Measurements from ENCODE around the gene CPB1.

Gene CPB1

GRCh38 chr3:148903941-148904340 is 76.3 kb downstream of the CPB1 start:
- Histone ChIP-seq H3K79me2 (ENCODE audit: control insufficient read depth, low read length) (no peaks in the 10 kb centered on the region), H4K20me1 (ENCODE audit: control insufficient read depth, insufficient read depth, low read depth, low read length) (no peaks in the 10 kb centered on the region), H3K4me1 (ENCODE audit: control insufficient read depth, low read length) (no peaks in the 10 kb centered on the region), H3K9me2 (replicated peaks; ENCODE audit: control insufficient read depth, low read length) (no peaks in the 10 kb centered on the region), H3K27ac (ENCODE audit: low read depth, low read length) (no peak overlapping the region), H3F3A (ENCODE audit: control insufficient read depth, insufficient read depth) (no peaks in the 10 kb centered on the region), H3K27me3 (ENCODE audit: control insufficient read depth, low read length) (peaks cover 3% of the 10 kb centered on the region; the same call in 1 of the 2 replicates), H3K4me3 (ENCODE audit: low read length) (no peak overlapping the region), H3K9me3 (ENCODE audit: control insufficient read depth, insufficient read depth, low read length) (no peaks in the 10 kb centered on the region), H3K36me3 (ENCODE audit: control insufficient read depth, low read length) (no peaks in the 10 kb centered on the region), H3K4me2 (ENCODE audit: low read length) (no peak overlapping the region)
- no peak for TF ChIP-seq CTCF (IDR thresholded peaks at IDR 0.05; ENCODE audit: low read depth, low read length, poor library complexity, severe bottlenecking)
- no peak for TF ChIP-seq EZH2phosphoT487 (IDR thresholded peaks at IDR 0.05; ENCODE audit: borderline replicate concordance, low read length)

GRCh38 chr3:148906667-148907066 is 79.1 kb downstream of the CPB1 start:
- H3K9me3 ChIP-seq (ENCODE audit: control insufficient read depth, insufficient read depth, low read length) = no peaks in the 10 kb centered on the region
- H3K79me2 ChIP-seq (ENCODE audit: control insufficient read depth, low read length) = no peaks in the 10 kb centered on the region
- no peaks in the 10 kb centered on the region for H3K4me1 ChIP-seq (ENCODE audit: control insufficient read depth, low read length)
- TF ChIP-seq CTCF (IDR thresholded peaks at IDR 0.05; ENCODE audit: low read depth, low read length, poor library complexity, severe bottlenecking) (no peak), EZH2phosphoT487 (IDR thresholded peaks at IDR 0.05; ENCODE audit: borderline replicate concordance, low read length) (no peak)
- no peaks in the 10 kb centered on the region for H4K20me1 ChIP-seq (ENCODE audit: control insufficient read depth, insufficient read depth, low read depth, low read length)
- no peak overlapping the region for H3K27ac ChIP-seq (ENCODE audit: low read depth, low read length)
- peaks cover 3% of the 10 kb centered on the region; the same call in 1 of the 2 replicates for H3K27me3 ChIP-seq (ENCODE audit: control insufficient read depth, low read length)
- H3K4me2 ChIP-seq (ENCODE audit: low read length) = no peak overlapping the region
- H3K36me3 ChIP-seq (ENCODE audit: control insufficient read depth, low read length) = no peaks in the 10 kb centered on the region
- H3K4me3 ChIP-seq (ENCODE audit: low read length) = no peak overlapping the region
- H3F3A ChIP-seq (ENCODE audit: control insufficient read depth, insufficient read depth) = no peaks in the 10 kb centered on the region
- no peaks in the 10 kb centered on the region for H3K9me2 ChIP-seq (replicated peaks; ENCODE audit: control insufficient read depth, low read length)
